ENCODE data around the gene COX8A. TPM values are rescaled to one million over a fixed set of nuclear protein-coding genes. Genes with fewer than 3 reads are reported as not detected.

The COX8A gene
- total RNA-seq, 1 donor from 2014 or later = 212 TPM

- H3K4me1 ChIP-seq = peaks cover 35% of the 10 kb centered on the region
- ATAC-seq (no peak), DNase-seq (peak; percentile 47)
- H3K4me3 ChIP-seq = peak overlapping the region; percentile 47
- peaks cover 29% of the 10 kb centered on the region for H3K36me3 ChIP-seq
- peaks cover 9% of the 10 kb centered on the region for H3K27me3 ChIP-seq (ENCODE audit: low read depth)
- no peak overlapping the region for H3K27ac ChIP-seq
- intact Hi-C loops (cut with DNase I) = loop anchor here (5.0 kb wide), 1 partner anchor 146 kb away; no protein-coding TSS in a partner anchor
- H3K9me3 ChIP-seq = no peaks in the 10 kb centered on the region
- TF ChIP-seq CTCF (IDR thresholded peaks at IDR 0.05) = peak; percentile 16
Measured at GRCh38 chr11:64000740-64001483, 26.5 kb downstream of the COX8A start.

GRCh38 chr11:64001484-64002420 is 27.3 kb downstream of the COX8A start:
- ATAC-seq (no peak), DNase-seq (no peak)
- Histone ChIP-seq H3K4me3 (no peak overlapping the region), H3K9me3 (no peaks in the 10 kb centered on the region), H3K4me1 (peaks cover 35% of the 10 kb centered on the region), H3K36me3 (peaks cover 21% of the 10 kb centered on the region), H3K27ac (no peak overlapping the region), H3K27me3 (ENCODE audit: low read depth) (peaks cover 9% of the 10 kb centered on the region)
- TF ChIP-seq CTCF (IDR thresholded peaks at IDR 0.05) = no peak
- intact Hi-C loops (cut with DNase I) = loop anchor here (5.0 kb wide), 1 partner anchor 146 kb away; no protein-coding TSS in a partner anchor

GRCh38 chr11:64003807-64004589 is 29.6 kb downstream of the COX8A start:
- no peaks in the 10 kb centered on the region for H3K9me3 ChIP-seq
- no peak overlapping the region for H3K27ac ChIP-seq
- intact Hi-C loops (cut with DNase I) = loop anchor here (5.0 kb wide), 1 partner anchor 143 kb away; no protein-coding TSS in a partner anchor
- H3K4me1 ChIP-seq = peaks cover 48% of the 10 kb centered on the region
- no peaks in the 10 kb centered on the region for H3K36me3 ChIP-seq
- ATAC-seq (no peak), DNase-seq (no peak)
- no peak for TF ChIP-seq CTCF (IDR thresholded peaks at IDR 0.05)
- peaks cover 9% of the 10 kb centered on the region for H3K27me3 ChIP-seq (ENCODE audit: low read depth)
- H3K4me3 ChIP-seq = no peak overlapping the region

- intact Hi-C loops (cut with DNase I) = loop anchor here (5.0 kb wide), 1 partner anchor 143 kb away; no protein-coding TSS in a partner anchor
- H3K4me1 ChIP-seq = peaks cover 42% of the 10 kb centered on the region
- H3K9me3 ChIP-seq = no peaks in the 10 kb centered on the region
Measured at GRCh38 chr11:64004590-64004984, 30.2 kb downstream of the COX8A start.

More at GRCh38 chr11:64004590-64004984, 30.2 kb downstream of the COX8A start:
- DNase-seq (no peak), ATAC-seq (no peak)
- H3K36me3 ChIP-seq = no peaks in the 10 kb centered on the region
- H3K27ac ChIP-seq = no peak overlapping the region
- TF ChIP-seq CTCF (IDR thresholded peaks at IDR 0.05) = no peak
- peaks cover 6% of the 10 kb centered on the region for H3K27me3 ChIP-seq (ENCODE audit: low read depth)
- no peak overlapping the region for H3K4me3 ChIP-seq
